ENCODE data around the gene STX3. TPM values are rescaled to one million over a fixed set of nuclear protein-coding genes. Genes with fewer than 3 reads are reported as not detected.

The STX3 gene
- total RNA-seq, 1 donor from 2014 or later: 52.4 TPM

DNA sequence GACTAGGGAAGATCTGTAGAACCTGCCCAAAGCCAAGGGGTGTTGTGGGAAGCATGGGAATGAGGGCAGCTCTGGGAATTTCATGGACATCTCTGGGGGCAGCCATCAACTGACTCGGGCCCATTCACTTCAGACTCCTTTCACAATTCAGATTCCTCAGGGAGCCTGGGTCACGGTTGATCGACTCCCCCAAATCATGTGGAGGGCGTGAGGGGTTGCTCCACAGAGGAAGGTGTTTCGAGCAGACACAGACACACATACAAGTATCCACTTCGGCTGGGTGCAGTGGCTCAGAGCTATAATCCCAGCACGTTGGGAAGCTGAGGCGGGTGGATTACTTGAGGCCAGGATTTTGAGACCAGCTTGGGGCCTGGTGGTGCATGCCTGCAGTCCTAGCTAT is 15.7 kb downstream of the STX3 start:
- Histone ChIP-seq H4K20me1 (ENCODE audit: low read depth) (peaks cover 8% of the 10 kb centered on the region), H2AFZ (replicated peaks) (no peak overlapping the region), H3K4me2 (no peak overlapping the region), H3K27ac (no peak overlapping the region), H3K36me3 (no peaks in the 10 kb centered on the region), H3K9ac (no peak overlapping the region), H3K79me2 (ENCODE audit: low read depth) (peaks cover 31% of the 10 kb centered on the region), H3K4me1 (peaks cover 11% of the 10 kb centered on the region), H3K27me3 (no peaks in the 10 kb centered on the region), H3K9me3 (ENCODE audit: low read depth) (no peaks in the 10 kb centered on the region), H3K4me3 (no peak overlapping the region), H3F3A (ENCODE audit: low read depth) (no peaks in the 10 kb centered on the region)
- DNase-seq (ENCODE audit: low spot score): no peak
- TF ChIP-seq EZH2phosphoT487 (IDR thresholded peaks at IDR 0.05) (no peak), CTCF (IDR thresholded peaks at IDR 0.05) (no peak), EZH2 (IDR thresholded peaks at IDR 0.05) (no peak)
- Mint-ChIP-seq H3K36me3 (no peaks in the 10 kb centered on the region), H3K27ac (no peak overlapping the region), H3K4me3 (no peak overlapping the region), H3K4me1 (no peaks in the 10 kb centered on the region), H3K9me3 (no peaks in the 10 kb centered on the region), H3K27me3 (ENCODE audit: insufficient read depth, low read depth) (no peaks in the 10 kb centered on the region)

DNA sequence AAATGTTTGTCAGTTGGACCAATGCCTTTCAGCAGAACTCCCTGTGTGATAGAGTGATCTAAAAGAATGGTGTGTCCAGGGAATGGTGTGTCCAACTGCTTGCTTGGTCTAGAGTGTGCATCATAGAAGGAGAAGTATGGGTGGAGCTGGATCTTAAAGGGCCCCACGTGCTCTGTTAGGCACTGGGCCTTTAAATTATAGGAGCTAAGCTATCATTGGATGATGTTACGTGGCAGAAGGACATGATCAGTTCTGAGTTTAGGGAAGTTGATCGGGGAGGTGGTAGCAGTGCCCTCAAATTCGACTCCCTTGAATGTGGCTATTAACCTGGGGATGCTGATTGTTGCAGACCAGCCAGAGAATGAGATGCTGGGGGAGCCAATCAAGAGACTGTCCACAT is 16.4 kb downstream of the STX3 start:
- no peak overlapping the region for H3K9ac ChIP-seq
- H3K4me3 ChIP-seq: no peak overlapping the region
- peaks cover 4% of the 10 kb centered on the region for H3K4me1 ChIP-seq
- H3K36me3 ChIP-seq: no peaks in the 10 kb centered on the region
- no peaks in the 10 kb centered on the region for H3F3A ChIP-seq (ENCODE audit: low read depth)
- DNase-seq (ENCODE audit: low spot score): no peak
- no peaks in the 10 kb centered on the region for H3K27me3 ChIP-seq
- Mint-ChIP-seq H3K27me3 (ENCODE audit: insufficient read depth, low read depth) (no peaks in the 10 kb centered on the region), H3K4me3 (no peak overlapping the region), H3K36me3 (no peaks in the 10 kb centered on the region), H3K27ac (no peak overlapping the region), H3K9me3 (no peaks in the 10 kb centered on the region), H3K4me1 (no peaks in the 10 kb centered on the region)
- no peak overlapping the region for H3K4me2 ChIP-seq
- H4K20me1 ChIP-seq (ENCODE audit: low read depth): peaks cover 4% of the 10 kb centered on the region
- no peak overlapping the region for H2AFZ ChIP-seq (replicated peaks)
- H3K27ac ChIP-seq: no peak overlapping the region
- peaks cover 27% of the 10 kb centered on the region for H3K79me2 ChIP-seq (ENCODE audit: low read depth)
- no peak for TF ChIP-seq EZH2phosphoT487 (IDR thresholded peaks at IDR 0.05)
- no peak for TF ChIP-seq EZH2 (IDR thresholded peaks at IDR 0.05)
- TF ChIP-seq CTCF (IDR thresholded peaks at IDR 0.05): no peak
- no peaks in the 10 kb centered on the region for H3K9me3 ChIP-seq (ENCODE audit: low read depth)

GRCh38 chr11:59773083-59773440 is 17.9 kb downstream of the STX3 start:
- Histone ChIP-seq H3K79me2 (ENCODE audit: low read depth) (peaks cover 17% of the 10 kb centered on the region), H3K36me3 (no peaks in the 10 kb centered on the region), H3K4me1 (no peaks in the 10 kb centered on the region), H3K9me3 (ENCODE audit: low read depth) (no peaks in the 10 kb centered on the region), H2AFZ (replicated peaks) (no peak overlapping the region), H3K4me2 (no peak overlapping the region), H3K27ac (no peak overlapping the region), H3K4me3 (no peak overlapping the region), H3K27me3 (no peaks in the 10 kb centered on the region), H3F3A (ENCODE audit: low read depth) (no peaks in the 10 kb centered on the region), H4K20me1 (ENCODE audit: low read depth) (no peaks in the 10 kb centered on the region), H3K9ac (no peak overlapping the region)
- no peak overlapping the region for H3K4me3 Mint-ChIP-seq
- no peaks in the 10 kb centered on the region for H3K9me3 Mint-ChIP-seq
- H3K27ac Mint-ChIP-seq: no peak overlapping the region
- no peaks in the 10 kb centered on the region for H3K27me3 Mint-ChIP-seq (ENCODE audit: insufficient read depth, low read depth)
- H3K36me3 Mint-ChIP-seq: no peaks in the 10 kb centered on the region
- no peaks in the 10 kb centered on the region for H3K4me1 Mint-ChIP-seq
- TF ChIP-seq EZH2 (IDR thresholded peaks at IDR 0.05) (no peak), CTCF (IDR thresholded peaks at IDR 0.05) (no peak), EZH2phosphoT487 (IDR thresholded peaks at IDR 0.05) (no peak)
- DNase-seq (ENCODE audit: low spot score): no peak

Data from neural progenitor cell (in vitro differentiated cells).